ENCODE results near the gene UBXN6.

DNA sequence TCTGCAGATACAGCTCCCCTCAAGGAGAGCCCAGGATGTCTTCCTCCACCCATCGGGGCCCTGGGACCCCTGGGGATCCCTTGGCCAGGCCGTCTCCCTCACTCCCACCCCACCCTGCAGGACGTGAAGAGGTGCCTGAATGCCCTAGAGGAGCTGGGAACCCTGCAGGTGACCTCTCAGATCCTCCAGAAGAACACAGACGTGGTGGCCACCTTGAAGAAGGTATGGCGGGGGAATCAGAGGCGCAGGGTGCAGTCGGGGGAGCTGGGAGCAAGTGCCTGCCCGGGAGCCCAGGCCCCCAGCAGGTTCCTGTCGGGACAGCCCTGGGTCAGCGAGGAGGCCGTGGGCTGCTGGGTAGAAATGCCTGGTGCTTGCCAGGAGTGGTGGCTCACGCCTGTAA is 41.1 kb upstream of the UBXN6 start:
- TF ChIP-seq CTCF (IDR thresholded peaks at IDR 0.05), result no peak
- TF ChIP-seq ZFX (IDR thresholded peaks at IDR 0.05; ENCODE audit: borderline replicate concordance), result no peak
